H1 (cell line): ENCODE data around the gene CYP2W1.

Experiments used
- EZH2 ChIP-seq: fragments of 200-600 bp; sonication (generic); IDR thresholded peaks from 2 replicates; pipeline ENCODE4 v1.7.1; 2012; ENCODE audit warnings: low read depth, mild to moderate bottlenecking, moderate library complexity, low read length, inconsistent platforms; ENCODE audit not compliant: severe bottlenecking
- HDAC6 ChIP-seq: IDR thresholded peaks from one replicate; pipeline ENCODE4 v1.7.1; 2012; ENCODE audit warnings: low read depth, mild to moderate bottlenecking, inconsistent platforms, low read length, moderate library complexity
- KDM1A ChIP-seq: fragments of 200-600, 300-600 bp; sonication (generic); IDR thresholded peaks from 2 replicates; pipeline ENCODE4 v1.7.1; 2016; ENCODE audit warnings: mild to moderate bottlenecking, low read length, borderline replicate concordance
- POLR2A ChIP-seq, 2 experiments: IDR thresholded peaks; 1 replicate in 1 of 2; 2 replicates in 1 of 2; pipeline ENCODE4 v1.6.1; 2011; ENCODE audit warnings: low read depth in 2 of 2, low read length in 2 of 2, mild to moderate bottlenecking in 2 of 2; ENCODE audit errors: control extremely low read depth in 1 of 2
- RAD21 ChIP-seq, 2 experiments: IDR thresholded peaks in 1 of 2; conservative IDR thresholded peaks in 1 of 2; 2 replicates each; pipeline ENCODE4 v1.6.1; 2011; ENCODE audit warnings: low read depth in 2 of 2, low read length in 2 of 2, improper control_type of control experiment in 1 of 2, inconsistent platforms in 1 of 2, mild to moderate bottlenecking in 1 of 2, moderate library complexity in 1 of 2
- RNF2 ChIP-seq: fragments of 200-900, 300-1000 bp; sonication (generic); IDR thresholded peaks from 2 replicates; pipeline ENCODE4 v1.7.1; 2016; ENCODE audit warnings: borderline replicate concordance, low read depth, mild to moderate bottlenecking, antibody characterized with exemption, low read length; ENCODE audit not compliant: poor library complexity, severe bottlenecking; ENCODE audit errors: missing control alignments
- TAF1 ChIP-seq: IDR thresholded peaks from 2 replicates; pipeline ENCODE4 v1.6.1; 2011; ENCODE audit warnings: mild to moderate bottlenecking, low read depth, low read length
- TF ChIP-seq, protein P1 (sequence below), 3 experiments: IDR thresholded peaks; 1 replicate in 2 of 3; 2 replicates in 1 of 3; pipeline versions ENCODE4 v1.5.1 to v1.6.1; 2011; ENCODE audit warnings: low read length in 3 of 3, mild to moderate bottlenecking in 3 of 3, inconsistent platforms in 2 of 3, low read depth in 1 of 3, moderate library complexity in 1 of 3; ENCODE audit not compliant: insufficient read depth in 1 of 3; ENCODE audit errors: control extremely low read depth in 1 of 3

DNA sequence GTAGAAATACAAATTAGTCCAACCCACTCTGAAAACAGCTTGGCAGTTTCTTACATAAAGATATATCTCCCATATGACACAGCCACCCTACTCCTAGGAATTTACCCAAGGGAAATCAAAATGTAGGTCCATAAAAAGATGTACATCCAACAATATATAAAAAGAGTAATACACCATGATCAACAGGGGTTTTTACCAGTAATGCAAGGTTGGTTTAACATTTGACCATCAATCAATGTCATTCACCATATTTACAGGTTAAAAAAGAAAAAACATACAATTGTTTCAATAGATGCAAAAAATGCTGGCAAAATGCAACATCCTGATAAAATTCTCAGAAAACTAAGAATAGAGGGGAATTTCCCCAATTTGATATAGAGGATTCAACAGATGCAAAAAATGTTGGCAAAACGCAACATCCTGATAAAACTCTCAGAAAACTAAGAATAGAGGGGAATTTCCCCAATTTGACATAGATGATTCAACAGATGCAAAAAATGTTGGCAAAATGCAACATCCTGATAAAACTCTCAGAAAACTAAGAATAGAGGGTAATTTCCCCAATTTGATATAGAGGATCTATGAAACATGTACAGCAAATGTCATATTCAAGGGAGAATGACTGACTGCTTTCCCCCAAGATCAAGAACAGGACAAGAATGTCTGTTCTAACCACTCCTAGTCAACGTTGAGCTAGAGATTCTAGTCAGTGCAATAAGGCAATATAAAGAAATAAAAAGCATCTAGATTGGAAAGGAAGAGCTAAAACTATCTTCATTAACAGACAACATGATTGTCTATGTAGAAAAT is 42.2 kb upstream of the CYP2W1 start:
- TF ChIP-seq, protein P1, sequence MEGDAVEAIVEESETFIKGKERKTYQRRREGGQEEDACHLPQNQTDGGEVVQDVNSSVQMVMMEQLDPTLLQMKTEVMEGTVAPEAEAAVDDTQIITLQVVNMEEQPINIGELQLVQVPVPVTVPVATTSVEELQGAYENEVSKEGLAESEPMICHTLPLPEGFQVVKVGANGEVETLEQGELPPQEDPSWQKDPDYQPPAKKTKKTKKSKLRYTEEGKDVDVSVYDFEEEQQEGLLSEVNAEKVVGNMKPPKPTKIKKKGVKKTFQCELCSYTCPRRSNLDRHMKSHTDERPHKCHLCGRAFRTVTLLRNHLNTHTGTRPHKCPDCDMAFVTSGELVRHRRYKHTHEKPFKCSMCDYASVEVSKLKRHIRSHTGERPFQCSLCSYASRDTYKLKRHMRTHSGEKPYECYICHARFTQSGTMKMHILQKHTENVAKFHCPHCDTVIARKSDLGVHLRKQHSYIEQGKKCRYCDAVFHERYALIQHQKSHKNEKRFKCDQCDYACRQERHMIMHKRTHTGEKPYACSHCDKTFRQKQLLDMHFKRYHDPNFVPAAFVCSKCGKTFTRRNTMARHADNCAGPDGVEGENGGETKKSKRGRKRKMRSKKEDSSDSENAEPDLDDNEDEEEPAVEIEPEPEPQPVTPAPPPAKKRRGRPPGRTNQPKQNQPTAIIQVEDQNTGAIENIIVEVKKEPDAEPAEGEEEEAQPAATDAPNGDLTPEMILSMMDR (IDR thresholded peaks at IDR 0.05; ENCODE audit: control extremely low read depth in 1 of 3, insufficient read depth in 1 of 3, low read depth in 1 of 3, low read length in 3 of 3): no peak
- TF ChIP-seq HDAC6: no peak
- TF ChIP-seq RNF2: no peak
- no peak for TF ChIP-seq EZH2
- no peak for TF ChIP-seq RAD21 (IDR thresholded peaks at IDR 0.05 in 1 of 2, conservative IDR thresholded peaks at IDR 0.05 in 1 of 2; ENCODE audit: low read depth in 2 of 2, low read length in 2 of 2)
- TF ChIP-seq POLR2A (IDR thresholded peaks at IDR 0.05; ENCODE audit: control extremely low read depth in 1 of 2, low read depth in 2 of 2, low read length in 2 of 2): no peak
- TF ChIP-seq KDM1A: no peak
- TF ChIP-seq TAF1: no peak
